Liver (tissue), 9 donors: ENCODE measurements around the gene DNAH10. TPM values are rescaled to one million over a fixed set of nuclear protein-coding genes. Genes with fewer than 3 reads are reported as not detected.

Source experiments
- DNase-seq: peaks from one replicate; pipeline ENCODE4 v3.0.0-alpha.2; 2017; ENCODE audit warnings: low spot score
- H3K27ac ChIP-seq, 2 donors: one replicate each; pipeline ENCODE4 v1.7.0; 2013; ENCODE audit warnings: inconsistent platforms in 2 of 2, low read length in 2 of 2, control low read depth in 1 of 2, low read depth in 1 of 2, mild to moderate bottlenecking in 1 of 2
- H3K27me3 ChIP-seq, 4 donors: one replicate each; pipeline versions ENCODE4 v1.6.1 to v1.7.0; 2013; ENCODE audit warnings: low read length in 3 of 4, inconsistent platforms in 1 of 4, mild to moderate bottlenecking in 1 of 4, moderate library complexity in 1 of 4; ENCODE audit not compliant: control insufficient read depth in 4 of 4, insufficient read depth in 4 of 4
- H3K36me3 ChIP-seq, 4 donors: one replicate each; pipeline versions ENCODE4 v1.6.1 to v1.7.0; 2013; ENCODE audit warnings: low read length in 3 of 4, mild to moderate bottlenecking in 3 of 4, low read depth in 1 of 4, moderate library complexity in 1 of 4; ENCODE audit not compliant: control insufficient read depth in 4 of 4, insufficient read depth in 3 of 4
- H3K4me1 ChIP-seq, 4 donors: one replicate each; pipeline versions ENCODE4 v1.6.1 to v1.7.0; 2013; ENCODE audit warnings: low read length in 3 of 4, mild to moderate bottlenecking in 3 of 4, moderate library complexity in 1 of 4; ENCODE audit not compliant: control insufficient read depth in 4 of 4, insufficient read depth in 4 of 4
- H3K4me3 ChIP-seq, 3 donors: one replicate each; pipeline versions ENCODE4 v1.6.1 to v1.7.0; 2013; ENCODE audit warnings: low read length in 3 of 3, control low read depth in 1 of 3, low read depth in 1 of 3, mild to moderate bottlenecking in 1 of 3
- H3K9ac ChIP-seq, 2 donors: one replicate each; pipeline ENCODE4 v1.7.0; 2013; ENCODE audit warnings: low read length in 2 of 2, mild to moderate bottlenecking in 2 of 2, moderate library complexity in 2 of 2, control low read depth in 1 of 2, low read depth in 1 of 2
- H3K9me3 ChIP-seq, 4 donors: one replicate each; pipeline versions ENCODE4 v1.6.1 to v1.7.0; 2013; ENCODE audit warnings: low read length in 3 of 4; ENCODE audit not compliant: control insufficient read depth in 4 of 4
- ATF3 ChIP-seq: IDR thresholded peaks from 2 replicates; pipeline ENCODE4 v1.6.1; 2016; ENCODE audit warnings: antibody characterized with exemption
- EGR1 ChIP-seq, 2 donors: IDR thresholded peaks; 2 replicates each; pipeline ENCODE4 v1.6.1; 2016 to 2018; ENCODE audit warnings: antibody characterized with exemption in 2 of 2, low read depth in 2 of 2
- FOXA1 ChIP-seq: IDR thresholded peaks from 2 replicates; pipeline ENCODE4 v1.6.1; 2016; ENCODE audit warnings: antibody characterized with exemption
- FOXA2 ChIP-seq: IDR thresholded peaks from 2 replicates; pipeline ENCODE4 v1.6.1; 2016; ENCODE audit warnings: antibody characterized with exemption
- GABPA ChIP-seq, 2 donors: IDR thresholded peaks in 1 of 2; conservative IDR thresholded peaks in 1 of 2; 2 replicates each; pipeline ENCODE4 v1.6.1; 2016; ENCODE audit warnings: antibody characterized with exemption in 2 of 2, mild to moderate bottlenecking in 1 of 2, moderate library complexity in 1 of 2
- HNF4A ChIP-seq, 2 donors: conservative IDR thresholded peaks; 2 replicates each; pipeline ENCODE4 v1.6.1; 2016; ENCODE audit warnings: antibody characterized with exemption in 2 of 2, mild to moderate bottlenecking in 2 of 2
- HNF4G ChIP-seq: IDR thresholded peaks from 2 replicates; pipeline ENCODE4 v1.6.1; 2016; ENCODE audit warnings: antibody characterized with exemption
- JUND ChIP-seq, 2 donors: IDR thresholded peaks; 2 replicates each; pipeline ENCODE4 v1.6.1; 2016; ENCODE audit warnings: antibody characterized with exemption in 2 of 2
- MAX ChIP-seq: IDR thresholded peaks from 2 replicates; pipeline ENCODE4 v1.6.1; 2016; ENCODE audit warnings: antibody characterized with exemption
- RAD21 ChIP-seq, 2 donors: IDR thresholded peaks; 2 replicates each; pipeline ENCODE4 v1.6.1; 2016; ENCODE audit warnings: antibody characterized with exemption in 2 of 2, mild to moderate bottlenecking in 2 of 2
- RXRA ChIP-seq, 2 donors: IDR thresholded peaks; 2 replicates each; pipeline ENCODE4 v1.6.1; 2017 to 2018; ENCODE audit warnings: antibody characterized with exemption in 2 of 2, mild to moderate bottlenecking in 1 of 2
- SP1 ChIP-seq: IDR thresholded peaks from 2 replicates; pipeline ENCODE4 v1.6.1; 2018; ENCODE audit warnings: antibody characterized with exemption, mild to moderate bottlenecking
- TAF1 ChIP-seq: conservative IDR thresholded peaks from 2 replicates; pipeline ENCODE4 v1.6.1; 2016; ENCODE audit warnings: antibody characterized with exemption, mild to moderate bottlenecking
- YY1 ChIP-seq: IDR thresholded peaks from 2 replicates; pipeline ENCODE4 v1.6.1; 2016; ENCODE audit warnings: antibody characterized with exemption, mild to moderate bottlenecking
- ZBTB33 ChIP-seq: IDR thresholded peaks from 2 replicates; pipeline ENCODE4 v1.6.1; 2016; ENCODE audit warnings: antibody characterized with exemption
- whole genome bisulfite sequencing: extraction: QIAGEN DNeasy Blood & Tissue Kit; methylation state at CpG from one replicate; pipeline ENCODE4 v1.1.7; 2013; 5-methylcytosine and 5-hydroxymethylcytosine counted together
- polyA plus RNA-seq, 2 donors: library from polyadenylated mRNA; stranded (reverse) in 1 of 2; unstranded in 1 of 2; fragments of 200-250 nt in 1 of 2; fragments of >200 nt in 1 of 2; fragmentation: Nextera tagmentation in 1 of 2; extraction: Ambion mirVana in 1 of 2; gene quantifications; one replicate each; pipeline versions ENCODE4 v1.2.1 to v1.2.3, GENCODE V29; 2013 to 2015
- total RNA-seq, 2 donors: library from RNA; depleted of rRNA; stranded (reverse); fragments of >200 nt; gene quantifications; one replicate each; pipeline ENCODE4 v1.2.3, GENCODE V29; 2014
- TF ChIP-seq, protein P1 (sequence below): fragments of 150-350 bp; IDR thresholded peaks from 2 replicates; pipeline ENCODE4 v1.5.1; 2017; ENCODE audit warnings: improper control_type of control experiment, low read depth, low read length; ENCODE audit not compliant: missing input control
- TF ChIP-seq, protein P2 (sequence below): IDR thresholded peaks from 2 replicates; pipeline ENCODE4 v1.6.1; 2016; ENCODE audit warnings: antibody characterized with exemption, mild to moderate bottlenecking
- donor health status: healthy.
- donor health status: healthy.
- donor health status: healthy.
- donor health status: healthy.
- donor health status: healthy.

Gene DNAH10
- total and polyA plus RNA-seq, 4 donors = 0.05 to 0.47 (median 0.07) TPM

- no peak for DNase-seq
- Histone ChIP-seq H3K27me3 (no peaks in the 10 kb centered on the region), H3K27ac (no peak overlapping the region), H3K36me3 (no peaks in the 10 kb centered on the region), H3K4me3 (no peak overlapping the region), H3K9ac (no peak overlapping the region), H3K4me1 (peaks cover 0 to 9% (median 5%) of the 10 kb centered on the region in 4 donors), H3K9me3 (no peaks in the 10 kb centered on the region)
- no peak for TF ChIP-seq GABPA (IDR thresholded peaks at IDR 0.05 in 1 of 2, conservative IDR thresholded peaks at IDR 0.05 in 1 of 2)
- no peak for TF ChIP-seq ATF3
- TF ChIP-seq YY1 = no peak
- TF ChIP-seq RXRA (IDR thresholded peaks at IDR 0.05) = no peak
- TF ChIP-seq MAX = no peak
- TF ChIP-seq EGR1 (IDR thresholded peaks at IDR 0.05; ENCODE audit: low read depth in 2 of 2) = no peak
- no peak for TF ChIP-seq FOXA2
- TF ChIP-seq FOXA1 = no peak
- TF ChIP-seq, protein P1, sequence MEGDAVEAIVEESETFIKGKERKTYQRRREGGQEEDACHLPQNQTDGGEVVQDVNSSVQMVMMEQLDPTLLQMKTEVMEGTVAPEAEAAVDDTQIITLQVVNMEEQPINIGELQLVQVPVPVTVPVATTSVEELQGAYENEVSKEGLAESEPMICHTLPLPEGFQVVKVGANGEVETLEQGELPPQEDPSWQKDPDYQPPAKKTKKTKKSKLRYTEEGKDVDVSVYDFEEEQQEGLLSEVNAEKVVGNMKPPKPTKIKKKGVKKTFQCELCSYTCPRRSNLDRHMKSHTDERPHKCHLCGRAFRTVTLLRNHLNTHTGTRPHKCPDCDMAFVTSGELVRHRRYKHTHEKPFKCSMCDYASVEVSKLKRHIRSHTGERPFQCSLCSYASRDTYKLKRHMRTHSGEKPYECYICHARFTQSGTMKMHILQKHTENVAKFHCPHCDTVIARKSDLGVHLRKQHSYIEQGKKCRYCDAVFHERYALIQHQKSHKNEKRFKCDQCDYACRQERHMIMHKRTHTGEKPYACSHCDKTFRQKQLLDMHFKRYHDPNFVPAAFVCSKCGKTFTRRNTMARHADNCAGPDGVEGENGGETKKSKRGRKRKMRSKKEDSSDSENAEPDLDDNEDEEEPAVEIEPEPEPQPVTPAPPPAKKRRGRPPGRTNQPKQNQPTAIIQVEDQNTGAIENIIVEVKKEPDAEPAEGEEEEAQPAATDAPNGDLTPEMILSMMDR = no peak
- TF ChIP-seq JUND (IDR thresholded peaks at IDR 0.05) = no peak
- no peak for TF ChIP-seq HNF4A (conservative IDR thresholded peaks at IDR 0.05)
- TF ChIP-seq ZBTB33 = no peak
- no peak for TF ChIP-seq SP1
- no peak for TF ChIP-seq TAF1
- TF ChIP-seq, protein P2, sequence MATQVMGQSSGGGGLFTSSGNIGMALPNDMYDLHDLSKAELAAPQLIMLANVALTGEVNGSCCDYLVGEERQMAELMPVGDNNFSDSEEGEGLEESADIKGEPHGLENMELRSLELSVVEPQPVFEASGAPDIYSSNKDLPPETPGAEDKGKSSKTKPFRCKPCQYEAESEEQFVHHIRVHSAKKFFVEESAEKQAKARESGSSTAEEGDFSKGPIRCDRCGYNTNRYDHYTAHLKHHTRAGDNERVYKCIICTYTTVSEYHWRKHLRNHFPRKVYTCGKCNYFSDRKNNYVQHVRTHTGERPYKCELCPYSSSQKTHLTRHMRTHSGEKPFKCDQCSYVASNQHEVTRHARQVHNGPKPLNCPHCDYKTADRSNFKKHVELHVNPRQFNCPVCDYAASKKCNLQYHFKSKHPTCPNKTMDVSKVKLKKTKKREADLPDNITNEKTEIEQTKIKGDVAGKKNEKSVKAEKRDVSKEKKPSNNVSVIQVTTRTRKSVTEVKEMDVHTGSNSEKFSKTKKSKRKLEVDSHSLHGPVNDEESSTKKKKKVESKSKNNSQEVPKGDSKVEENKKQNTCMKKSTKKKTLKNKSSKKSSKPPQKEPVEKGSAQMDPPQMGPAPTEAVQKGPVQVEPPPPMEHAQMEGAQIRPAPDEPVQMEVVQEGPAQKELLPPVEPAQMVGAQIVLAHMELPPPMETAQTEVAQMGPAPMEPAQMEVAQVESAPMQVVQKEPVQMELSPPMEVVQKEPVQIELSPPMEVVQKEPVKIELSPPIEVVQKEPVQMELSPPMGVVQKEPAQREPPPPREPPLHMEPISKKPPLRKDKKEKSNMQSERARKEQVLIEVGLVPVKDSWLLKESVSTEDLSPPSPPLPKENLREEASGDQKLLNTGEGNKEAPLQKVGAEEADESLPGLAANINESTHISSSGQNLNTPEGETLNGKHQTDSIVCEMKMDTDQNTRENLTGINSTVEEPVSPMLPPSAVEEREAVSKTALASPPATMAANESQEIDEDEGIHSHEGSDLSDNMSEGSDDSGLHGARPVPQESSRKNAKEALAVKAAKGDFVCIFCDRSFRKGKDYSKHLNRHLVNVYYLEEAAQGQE = no peak
- no peak for TF ChIP-seq HNF4G
- no peak for TF ChIP-seq RAD21 (IDR thresholded peaks at IDR 0.05)
- 89% methylated on average over 9 of the region's 9 CpGs for WGBS
Measured at GRCh38 chr12:123958876-123959275, 196.8 kb downstream of the DNAH10 start.
